GM12872 (cell line): ENCODE measurements around the gene TBK1.

Experiments
- TF ChIP-seq, protein P1 (sequence below): IDR thresholded peaks from 3 replicates; pipeline ENCODE4 v1.5.1; 2011; ENCODE audit warnings: low read depth, mild to moderate bottlenecking, low read length, moderate library complexity; ENCODE audit not compliant: insufficient read depth

The TBK1 gene

GRCh38 chr12:64433915-64434314 is 18.0 kb upstream of the TBK1 start:
- TF ChIP-seq, protein P1, sequence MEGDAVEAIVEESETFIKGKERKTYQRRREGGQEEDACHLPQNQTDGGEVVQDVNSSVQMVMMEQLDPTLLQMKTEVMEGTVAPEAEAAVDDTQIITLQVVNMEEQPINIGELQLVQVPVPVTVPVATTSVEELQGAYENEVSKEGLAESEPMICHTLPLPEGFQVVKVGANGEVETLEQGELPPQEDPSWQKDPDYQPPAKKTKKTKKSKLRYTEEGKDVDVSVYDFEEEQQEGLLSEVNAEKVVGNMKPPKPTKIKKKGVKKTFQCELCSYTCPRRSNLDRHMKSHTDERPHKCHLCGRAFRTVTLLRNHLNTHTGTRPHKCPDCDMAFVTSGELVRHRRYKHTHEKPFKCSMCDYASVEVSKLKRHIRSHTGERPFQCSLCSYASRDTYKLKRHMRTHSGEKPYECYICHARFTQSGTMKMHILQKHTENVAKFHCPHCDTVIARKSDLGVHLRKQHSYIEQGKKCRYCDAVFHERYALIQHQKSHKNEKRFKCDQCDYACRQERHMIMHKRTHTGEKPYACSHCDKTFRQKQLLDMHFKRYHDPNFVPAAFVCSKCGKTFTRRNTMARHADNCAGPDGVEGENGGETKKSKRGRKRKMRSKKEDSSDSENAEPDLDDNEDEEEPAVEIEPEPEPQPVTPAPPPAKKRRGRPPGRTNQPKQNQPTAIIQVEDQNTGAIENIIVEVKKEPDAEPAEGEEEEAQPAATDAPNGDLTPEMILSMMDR: no peak

- TF ChIP-seq, protein P1: no peak
These were observed 11.8 kb upstream of the TBK1 start for GRCh38 chr12:64440100-64440499.

- TF ChIP-seq, protein P1: no peak
These were observed 6.4 kb upstream of the TBK1 start for GRCh38 chr12:64445490-64445889.

DNA sequence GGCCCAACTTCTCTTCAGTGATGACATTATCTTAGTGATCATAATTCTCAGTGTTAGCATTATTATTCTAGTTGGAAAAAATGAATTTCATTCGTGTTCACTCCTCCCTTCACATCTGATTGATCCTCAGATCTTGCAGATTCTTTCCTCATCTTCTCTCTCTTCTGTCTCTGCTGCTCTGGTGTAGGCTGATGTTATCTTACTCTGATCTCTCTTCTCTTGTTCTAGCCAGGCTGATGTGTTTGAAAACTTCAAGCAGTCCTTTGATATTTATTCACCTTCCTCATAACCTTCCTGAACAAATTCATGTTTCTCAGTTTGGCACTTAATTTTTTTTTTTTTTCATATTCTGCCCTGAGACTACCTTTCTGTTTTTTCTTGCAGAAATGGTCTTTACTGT is 5.6 kb upstream of the TBK1 start:
- TF ChIP-seq, protein P1: no peak

DNA sequence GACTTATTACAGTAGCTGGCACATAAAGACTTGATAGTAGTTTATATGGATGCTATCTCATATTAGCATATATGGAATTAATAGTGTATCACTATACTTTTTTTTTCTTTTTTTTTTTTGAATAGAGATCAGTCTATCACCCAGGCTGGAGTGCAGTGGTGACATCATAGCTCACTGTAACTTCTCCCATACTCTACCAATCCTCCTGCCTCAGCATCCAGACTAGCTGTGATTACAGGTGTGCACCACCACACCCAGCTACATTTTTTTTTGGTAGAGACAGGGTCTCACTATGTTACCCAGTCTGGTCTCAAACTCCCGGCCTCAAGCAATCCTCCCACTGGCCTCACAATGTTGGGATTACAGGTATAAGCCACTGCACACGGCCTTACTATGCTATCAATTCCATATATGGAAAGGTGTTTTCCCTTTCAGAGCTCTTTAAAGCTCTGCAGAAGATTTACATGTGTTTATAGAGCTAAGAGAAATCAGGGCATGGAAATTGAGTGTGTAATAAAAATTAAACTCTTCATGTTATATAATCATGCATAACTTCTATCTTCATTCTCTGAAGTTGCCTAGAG is 1.8 kb upstream of the TBK1 start:
- TF ChIP-seq, protein P1: no peak

GRCh38 chr12:64450711-64451486 is 1.0 kb upstream of the TBK1 start:
- TF ChIP-seq, protein P1: no peak

GRCh38 chr12:64452559-64453329 is 824 bp downstream of the TBK1 start:
- TF ChIP-seq, protein P1: no peak
